Epidermal melanocyte (primary cell): Measurements from ENCODE around the gene UBE2QL1.
A peak's percentile ranks its signal among the peaks of the same experiment; 100 is the strongest.

Source experiments
- DNase-seq: peaks from one replicate; pipeline ENCODE4 v3.0.0; 2011; ENCODE audit warnings: low spot score; ENCODE audit not compliant: insufficient read length

UBE2QL1 gene

GRCh38 chr5:6448622-6449464 is at the start of gene UBE2QL1:
TSS of gene UBE2QL1 (plus strand) at chr5:6448859. CDS start at chr5:6448894, 35 bp downstream.
- no peak for DNase-seq

GRCh38 chr5:6399980-6400910 is 48.4 kb upstream of the UBE2QL1 start:
- DNase-seq, result no peak

- no peak for DNase-seq
These were observed 47.2 kb upstream of the UBE2QL1 start for GRCh38 chr5:6401410-6401809.

GRCh38 chr5:6402939-6403338 is 45.7 kb upstream of the UBE2QL1 start:
- no peak for DNase-seq

- DNase-seq, result no peak
These were observed 45.2 kb upstream of the UBE2QL1 start for GRCh38 chr5:6403416-6403815.

GRCh38 chr5:6404129-6404528 is 44.5 kb upstream of the UBE2QL1 start:
- peak; percentile 32 for DNase-seq

GRCh38 chr5:6405591-6405990 is 43.1 kb upstream of the UBE2QL1 start:
- no peak for DNase-seq

GRCh38 chr5:6407558-6408259 is 41.0 kb upstream of the UBE2QL1 start:
- no peak for DNase-seq

GRCh38 chr5:6408260-6408596 is 40.4 kb upstream of the UBE2QL1 start:
- DNase-seq, result no peak

- no peak for DNase-seq
These were observed 39.8 kb upstream of the UBE2QL1 start for GRCh38 chr5:6408627-6409446.

GRCh38 chr5:6410421-6410820 is 38.2 kb upstream of the UBE2QL1 start:
- DNase-seq, result no peak

- DNase-seq, result no peak
These were observed 37.5 kb upstream of the UBE2QL1 start for GRCh38 chr5:6411141-6411540.

GRCh38 chr5:6412811-6413210 is 35.8 kb upstream of the UBE2QL1 start:
- no peak for DNase-seq

- no peak for DNase-seq
These were observed 31.0 kb upstream of the UBE2QL1 start for GRCh38 chr5:6417657-6418056.

- DNase-seq, result no peak
These were observed 29.9 kb upstream of the UBE2QL1 start for GRCh38 chr5:6418679-6419276.

GRCh38 chr5:6419340-6419852 is 29.3 kb upstream of the UBE2QL1 start:
- DNase-seq, result no peak

- no peak for DNase-seq
These were observed 25.1 kb upstream of the UBE2QL1 start for GRCh38 chr5:6423327-6424109.

GRCh38 chr5:6424110-6424659 is 24.5 kb upstream of the UBE2QL1 start:
- no peak for DNase-seq

GRCh38 chr5:6424700-6425099 is 24.0 kb upstream of the UBE2QL1 start:
- DNase-seq, result no peak
